Measurements from ENCODE around the gene FHDC1.

GRCh38 chr4:153013202-153013977 is 77.3 kb downstream of the FHDC1 start:
- no peak for TF ChIP-seq SIN3A (IDR thresholded peaks at IDR 0.05; ENCODE audit: borderline replicate concordance, insufficient read depth, low read depth, low read length)
- TF ChIP-seq, protein P1, sequence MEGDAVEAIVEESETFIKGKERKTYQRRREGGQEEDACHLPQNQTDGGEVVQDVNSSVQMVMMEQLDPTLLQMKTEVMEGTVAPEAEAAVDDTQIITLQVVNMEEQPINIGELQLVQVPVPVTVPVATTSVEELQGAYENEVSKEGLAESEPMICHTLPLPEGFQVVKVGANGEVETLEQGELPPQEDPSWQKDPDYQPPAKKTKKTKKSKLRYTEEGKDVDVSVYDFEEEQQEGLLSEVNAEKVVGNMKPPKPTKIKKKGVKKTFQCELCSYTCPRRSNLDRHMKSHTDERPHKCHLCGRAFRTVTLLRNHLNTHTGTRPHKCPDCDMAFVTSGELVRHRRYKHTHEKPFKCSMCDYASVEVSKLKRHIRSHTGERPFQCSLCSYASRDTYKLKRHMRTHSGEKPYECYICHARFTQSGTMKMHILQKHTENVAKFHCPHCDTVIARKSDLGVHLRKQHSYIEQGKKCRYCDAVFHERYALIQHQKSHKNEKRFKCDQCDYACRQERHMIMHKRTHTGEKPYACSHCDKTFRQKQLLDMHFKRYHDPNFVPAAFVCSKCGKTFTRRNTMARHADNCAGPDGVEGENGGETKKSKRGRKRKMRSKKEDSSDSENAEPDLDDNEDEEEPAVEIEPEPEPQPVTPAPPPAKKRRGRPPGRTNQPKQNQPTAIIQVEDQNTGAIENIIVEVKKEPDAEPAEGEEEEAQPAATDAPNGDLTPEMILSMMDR (IDR thresholded peaks at IDR 0.05): no peak
